Endothelial cell (in vitro differentiated cells): Measurements from ENCODE around the gene RASAL3. TPM values are rescaled to one million over a fixed set of nuclear protein-coding genes. Genes with fewer than 3 reads are reported as not detected.
"Not testable (repeated sequence)": the region's sequence is repeated elsewhere in the genome, so short reads cannot be mapped to it uniquely, and the experiment has no call there.

Experiments
- DNase-seq: peaks from one replicate; pipeline ENCODE4 v3.0.0; 2021; ENCODE audit warnings: low spot score
- H3K27ac Mint-ChIP-seq: one replicate; pipeline ENCODE4 v1.8.0; 2021; ENCODE audit warnings: mixed read lengths, inconsistent platforms; ENCODE audit not compliant: unreplicated experiment
- H3K27me3 Mint-ChIP-seq: one replicate; pipeline ENCODE4 v1.8.0; 2021; ENCODE audit warnings: mild to moderate bottlenecking, moderate library complexity, mixed read lengths, inconsistent platforms; ENCODE audit not compliant: unreplicated experiment
- H3K36me3 Mint-ChIP-seq: one replicate; pipeline ENCODE4 v1.8.0; 2021; ENCODE audit warnings: mild to moderate bottlenecking, low read depth, mixed read lengths, inconsistent platforms; ENCODE audit not compliant: unreplicated experiment
- H3K4me1 Mint-ChIP-seq: one replicate; pipeline ENCODE4 v1.8.0; 2021; ENCODE audit warnings: mild to moderate bottlenecking, mixed read lengths, inconsistent platforms; ENCODE audit not compliant: unreplicated experiment
- H3K4me3 Mint-ChIP-seq: one replicate; pipeline ENCODE4 v1.8.0; 2021; ENCODE audit warnings: mild to moderate bottlenecking, mixed read lengths, inconsistent platforms; ENCODE audit not compliant: unreplicated experiment
- H3K9me3 Mint-ChIP-seq: one replicate; pipeline ENCODE4 v1.8.0; 2021; ENCODE audit warnings: mixed read lengths, inconsistent platforms; ENCODE audit not compliant: unreplicated experiment
- total RNA-seq: library from RNA; stranded (reverse); fragmentation: NEBNext Ultra II Directional; extraction: Animal tissue kit (Norgen Biotek cat#: 25700); gene quantifications from one replicate; pipeline ENCODE4 v1.2.1, GENCODE V29; 2021; ENCODE audit not compliant: unreplicated experiment
- TF ChIP-seq, protein P1 (sequence below): fragments of 200-600 bp; sonication (generic); IDR thresholded peaks from one replicate; pipeline ENCODE4 v1.5.0; 2021; ENCODE audit warnings: antibody characterized with exemption; ENCODE audit not compliant: unreplicated experiment

Gene RASAL3
- total RNA-seq, 1 donor from 2014 or later, result 1.5 TPM

DNA sequence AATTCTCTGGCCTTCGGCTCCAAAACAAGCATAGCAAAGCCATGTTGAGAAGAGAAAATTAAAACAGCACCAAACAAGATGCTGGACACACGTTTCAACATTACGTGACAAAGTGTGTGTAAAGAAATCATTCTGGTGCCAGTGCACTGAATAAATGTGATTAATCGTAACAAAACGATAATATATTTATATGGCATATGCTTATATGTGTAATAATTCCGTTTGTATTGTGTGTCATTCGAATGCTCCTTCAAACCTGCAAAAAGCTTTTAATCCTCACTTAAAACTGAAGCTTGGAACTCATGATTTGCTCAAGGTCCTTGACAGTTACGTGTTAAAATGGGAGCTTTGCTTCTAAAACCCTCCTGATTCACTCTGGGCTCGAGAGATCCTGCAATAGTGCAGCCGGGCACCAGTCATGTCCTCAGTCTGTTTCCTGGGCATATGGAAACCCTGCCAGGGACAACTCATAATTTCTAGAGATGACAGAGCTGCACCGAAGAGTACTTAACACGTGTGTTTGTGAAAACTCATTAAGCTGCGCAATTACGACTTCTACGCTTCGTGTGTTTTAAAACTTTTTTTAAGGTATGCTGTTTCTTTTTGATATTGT lies 44.8 kb downstream of the RASAL3 start:
- peaks cover 19% of the 10 kb centered on the region for H3K36me3 Mint-ChIP-seq
- peaks cover 18% of the 10 kb centered on the region for H3K4me1 Mint-ChIP-seq
- H3K4me3 Mint-ChIP-seq, result peak overlapping the region; percentile 100
- H3K9me3 Mint-ChIP-seq, result no peaks in the 10 kb centered on the region
- TF ChIP-seq, protein P1, sequence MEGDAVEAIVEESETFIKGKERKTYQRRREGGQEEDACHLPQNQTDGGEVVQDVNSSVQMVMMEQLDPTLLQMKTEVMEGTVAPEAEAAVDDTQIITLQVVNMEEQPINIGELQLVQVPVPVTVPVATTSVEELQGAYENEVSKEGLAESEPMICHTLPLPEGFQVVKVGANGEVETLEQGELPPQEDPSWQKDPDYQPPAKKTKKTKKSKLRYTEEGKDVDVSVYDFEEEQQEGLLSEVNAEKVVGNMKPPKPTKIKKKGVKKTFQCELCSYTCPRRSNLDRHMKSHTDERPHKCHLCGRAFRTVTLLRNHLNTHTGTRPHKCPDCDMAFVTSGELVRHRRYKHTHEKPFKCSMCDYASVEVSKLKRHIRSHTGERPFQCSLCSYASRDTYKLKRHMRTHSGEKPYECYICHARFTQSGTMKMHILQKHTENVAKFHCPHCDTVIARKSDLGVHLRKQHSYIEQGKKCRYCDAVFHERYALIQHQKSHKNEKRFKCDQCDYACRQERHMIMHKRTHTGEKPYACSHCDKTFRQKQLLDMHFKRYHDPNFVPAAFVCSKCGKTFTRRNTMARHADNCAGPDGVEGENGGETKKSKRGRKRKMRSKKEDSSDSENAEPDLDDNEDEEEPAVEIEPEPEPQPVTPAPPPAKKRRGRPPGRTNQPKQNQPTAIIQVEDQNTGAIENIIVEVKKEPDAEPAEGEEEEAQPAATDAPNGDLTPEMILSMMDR, result no peak
- H3K27me3 Mint-ChIP-seq, result peaks cover 10% of the 10 kb centered on the region
- no peak overlapping the region for H3K27ac Mint-ChIP-seq
- DNase-seq, result no peak

DNA sequence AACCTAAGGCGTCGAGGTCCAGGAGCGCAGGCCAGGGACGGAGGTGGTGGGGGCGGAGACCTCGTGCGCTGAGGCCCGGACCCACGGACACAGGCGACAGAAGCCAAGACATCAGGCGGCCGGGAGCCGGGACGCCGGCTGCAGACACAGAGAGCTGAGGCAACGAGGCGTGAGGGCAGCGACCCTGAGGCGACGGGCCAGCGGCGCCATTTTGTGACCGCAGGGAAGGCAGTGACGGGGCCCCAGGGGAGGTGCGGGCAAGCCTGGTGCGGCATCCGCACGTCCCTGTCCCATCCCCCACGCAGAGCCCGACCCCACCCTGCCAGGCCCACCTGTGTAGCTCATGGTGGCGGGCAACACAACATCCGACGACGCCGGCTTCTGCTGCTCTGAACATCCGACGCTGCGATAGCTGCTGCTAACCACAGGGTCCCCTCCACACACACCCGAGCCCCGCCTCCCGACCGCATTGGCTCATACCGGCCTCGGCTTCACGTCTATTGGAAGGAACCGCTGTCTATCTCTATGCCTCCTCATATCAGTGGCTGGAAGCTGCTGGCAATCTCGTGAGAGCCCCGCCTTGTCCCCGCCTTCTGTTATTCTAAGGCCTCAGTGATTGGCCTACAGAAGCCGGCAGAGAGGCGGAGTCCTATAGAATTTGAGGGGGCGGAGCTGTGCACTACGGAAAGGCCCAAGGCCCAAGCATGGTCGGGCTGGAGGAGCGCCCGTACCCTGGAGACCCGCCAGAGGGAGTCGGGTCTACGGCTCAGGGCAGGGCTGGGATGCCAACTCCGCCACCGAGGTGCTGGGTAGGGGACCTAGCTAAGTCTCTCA lies 45.5 kb downstream of the RASAL3 start, which contains the start of gene AKAP8L:
Gene AKAP8L, minus strand, starts transcription at position 410 of the 834 bp plus-strand sequence. Its CDS starts 65 bp downstream, at position 345.
- H3K27me3 Mint-ChIP-seq, result peaks cover 10% of the 10 kb centered on the region
- peak; percentile 94 for DNase-seq
- peak within 1 kb of the TSS; percentile 92 for H3K27ac Mint-ChIP-seq
- H3K4me1 Mint-ChIP-seq, result peaks cover 18% of the 10 kb centered on the region
- peaks cover 19% of the 10 kb centered on the region for H3K36me3 Mint-ChIP-seq
- peak within 1 kb of the TSS; percentile 100 for H3K4me3 Mint-ChIP-seq
- TF ChIP-seq, protein P1, result peak; percentile 56
- no peaks in the 10 kb centered on the region for H3K9me3 Mint-ChIP-seq

DNA sequence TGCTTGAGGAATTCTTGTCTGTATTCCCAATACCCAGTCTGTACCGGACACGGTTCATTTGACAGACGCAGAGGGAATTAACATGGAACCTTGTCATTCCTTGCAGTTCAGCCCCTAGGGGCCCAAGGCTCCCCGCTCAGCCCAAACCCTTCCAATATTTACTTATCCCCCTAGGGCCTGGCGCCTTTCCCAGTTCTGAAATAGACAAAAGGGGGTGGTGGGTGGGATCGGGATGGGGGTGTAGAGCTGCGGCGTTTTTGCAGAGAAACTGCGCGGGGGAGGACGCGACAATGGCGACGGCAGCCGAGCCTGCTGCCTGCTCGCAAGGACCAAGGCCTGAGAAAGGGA lies 46.1 kb downstream of the RASAL3 start:
- Mint-ChIP-seq H3K27ac (peak overlapping the region; percentile 68), H3K4me3 (peak overlapping the region; percentile 100), H3K27me3 (peaks cover 10% of the 10 kb centered on the region), H3K9me3 (no peaks in the 10 kb centered on the region), H3K4me1 (peaks cover 21% of the 10 kb centered on the region), H3K36me3 (peaks cover 13% of the 10 kb centered on the region)
- TF ChIP-seq, protein P1, result no peak
- DNase-seq, result no peak

DNA sequence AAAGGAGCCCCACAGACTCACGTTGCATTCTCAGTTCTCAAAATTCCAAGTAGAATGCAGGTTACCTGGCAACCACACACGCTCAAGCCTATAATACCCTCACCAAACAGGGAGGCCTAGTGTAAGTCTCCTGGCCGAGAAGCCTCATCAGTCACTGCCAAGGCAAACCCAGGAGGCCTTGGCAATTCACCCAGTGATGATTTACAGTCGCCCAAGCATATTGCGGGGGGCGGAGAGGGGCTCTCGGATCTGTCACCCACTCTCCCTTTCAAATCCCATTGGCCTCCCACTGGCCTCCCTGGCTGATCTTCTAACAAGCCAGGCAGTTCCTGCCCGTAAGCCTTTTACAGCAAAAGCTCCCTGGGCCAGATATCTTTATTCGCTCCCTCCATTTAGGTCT lies 46.6 kb downstream of the RASAL3 start:
- Mint-ChIP-seq H3K4me3 (peak overlapping the region; percentile 100), H3K4me1 (peaks cover 21% of the 10 kb centered on the region), H3K36me3 (peaks cover 9% of the 10 kb centered on the region), H3K27me3 (peaks cover 10% of the 10 kb centered on the region), H3K9me3 (no peaks in the 10 kb centered on the region), H3K27ac (peak overlapping the region; percentile 68)
- no peak for DNase-seq
- TF ChIP-seq, protein P1, result no peak

DNA sequence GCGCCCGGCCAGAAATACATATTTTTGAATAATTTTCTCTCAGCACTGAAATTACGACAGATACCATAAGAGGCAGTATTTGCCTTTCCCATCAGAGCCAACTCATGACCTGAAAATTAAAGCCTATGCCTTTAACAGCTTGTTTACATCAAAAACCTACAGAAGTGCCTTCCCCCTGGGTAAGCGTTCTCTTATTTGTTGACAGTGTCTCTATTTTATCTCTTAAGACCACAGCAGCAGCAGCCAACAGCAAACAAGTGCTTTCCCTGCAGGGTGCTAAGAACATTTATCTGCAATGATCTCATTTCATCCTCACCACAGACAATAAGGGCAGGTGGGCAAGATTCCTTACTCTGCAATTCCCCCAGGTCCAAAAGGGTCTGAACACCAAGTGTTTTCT lies 51.5 kb downstream of the RASAL3 start:
- Mint-ChIP-seq H3K9me3 (no peaks in the 10 kb centered on the region), H3K4me3 (no peak overlapping the region), H3K4me1 (peaks cover 17% of the 10 kb centered on the region), H3K36me3 (peaks cover 5% of the 10 kb centered on the region), H3K27ac (peak overlapping the region; percentile 3), H3K27me3 (no peaks in the 10 kb centered on the region)
- TF ChIP-seq, protein P1, result no peak
- no peak for DNase-seq

DNA sequence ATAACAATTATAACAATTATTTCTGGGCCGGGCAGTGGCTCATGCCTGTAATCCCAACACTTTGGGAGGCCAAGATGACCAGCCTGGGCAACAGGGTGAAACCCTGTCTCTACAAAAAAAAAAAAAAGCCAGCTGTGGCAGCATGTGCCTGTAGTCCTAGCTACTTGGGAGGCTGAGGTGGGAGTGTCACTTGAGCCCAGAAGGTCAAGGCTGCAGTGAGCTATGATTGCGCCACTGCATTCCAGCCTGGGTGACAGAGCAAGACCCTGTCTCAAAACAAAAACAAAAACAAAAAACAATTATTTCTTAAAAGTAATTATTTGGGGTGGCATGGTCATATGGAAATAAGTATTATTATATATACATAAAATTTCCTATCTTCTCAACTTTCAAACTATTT lies 53.0 kb downstream of the RASAL3 start:
- not testable (repeated sequence) for H3K4me1 Mint-ChIP-seq, H3K27ac Mint-ChIP-seq, H3K4me3 Mint-ChIP-seq, H3K9me3 Mint-ChIP-seq, H3K36me3 Mint-ChIP-seq, H3K27me3 Mint-ChIP-seq, DNase-seq
